NT2/D1 (cell line): ENCODE data around the gene TUBB1.

Experiments
- SUZ12 ChIP-seq: IDR thresholded peaks from 2 replicates; pipeline ENCODE4 v1.6.1; 2011; ENCODE audit not compliant: insufficient read length, insufficient read depth; ENCODE audit errors: extremely low read depth
- ZNF274 ChIP-seq: IDR thresholded peaks from 2 replicates; pipeline ENCODE4 v1.6.1; 2011; ENCODE audit warnings: mild to moderate bottlenecking, low read depth, low read length

- no peak for TF ChIP-seq ZNF274
- TF ChIP-seq SUZ12: no peak
These were observed 45.4 kb upstream of the TUBB1 start for GRCh38 chr20:58973866-58974265.
